Measurements from ENCODE around the gene F13B. TPM values are rescaled to one million over a fixed set of nuclear protein-coding genes. Genes with fewer than 3 reads are reported as not detected.

Gene F13B, protein sequence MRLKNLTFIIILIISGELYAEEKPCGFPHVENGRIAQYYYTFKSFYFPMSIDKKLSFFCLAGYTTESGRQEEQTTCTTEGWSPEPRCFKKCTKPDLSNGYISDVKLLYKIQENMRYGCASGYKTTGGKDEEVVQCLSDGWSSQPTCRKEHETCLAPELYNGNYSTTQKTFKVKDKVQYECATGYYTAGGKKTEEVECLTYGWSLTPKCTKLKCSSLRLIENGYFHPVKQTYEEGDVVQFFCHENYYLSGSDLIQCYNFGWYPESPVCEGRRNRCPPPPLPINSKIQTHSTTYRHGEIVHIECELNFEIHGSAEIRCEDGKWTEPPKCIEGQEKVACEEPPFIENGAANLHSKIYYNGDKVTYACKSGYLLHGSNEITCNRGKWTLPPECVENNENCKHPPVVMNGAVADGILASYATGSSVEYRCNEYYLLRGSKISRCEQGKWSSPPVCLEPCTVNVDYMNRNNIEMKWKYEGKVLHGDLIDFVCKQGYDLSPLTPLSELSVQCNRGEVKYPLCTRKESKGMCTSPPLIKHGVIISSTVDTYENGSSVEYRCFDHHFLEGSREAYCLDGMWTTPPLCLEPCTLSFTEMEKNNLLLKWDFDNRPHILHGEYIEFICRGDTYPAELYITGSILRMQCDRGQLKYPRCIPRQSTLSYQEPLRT
- total RNA-seq: not detected

DNA sequence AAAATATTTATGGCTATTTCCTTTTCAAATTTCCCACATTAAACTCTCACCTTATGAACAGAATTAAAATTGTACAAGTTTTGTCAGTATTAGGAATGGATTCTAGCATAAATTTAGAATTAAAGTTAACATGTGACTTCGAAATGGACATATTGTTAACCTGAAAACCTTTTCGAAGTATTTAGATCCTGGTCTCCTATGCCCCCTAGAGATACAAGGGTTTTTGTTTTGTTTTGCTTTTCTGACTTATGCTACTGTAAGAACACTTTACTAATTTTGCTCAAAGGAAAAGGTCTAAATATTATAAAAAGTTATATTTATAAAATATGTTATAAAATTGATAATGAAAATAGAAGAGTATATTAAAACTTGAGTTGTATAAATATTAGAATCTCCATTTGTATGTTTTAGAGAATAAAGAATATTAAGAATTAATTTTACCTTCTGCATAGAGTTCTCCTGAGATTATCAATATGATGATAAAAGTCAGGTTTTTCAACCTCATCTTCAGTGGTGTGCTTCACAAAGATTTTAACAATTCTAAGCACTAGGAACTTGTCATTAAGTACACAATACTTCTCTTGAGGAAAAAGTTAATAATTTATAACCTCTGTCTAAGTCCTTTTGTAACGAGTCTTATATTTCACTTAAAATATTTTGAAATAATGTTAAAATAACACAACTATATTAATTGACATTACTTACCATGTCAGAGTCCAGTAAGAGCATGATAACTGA lies at the start of gene F13B:
F13B (minus strand) TSS at position 542 of the 738 bp plus-strand sequence; CDS start at position 505, 37 bp downstream.
- Histone ChIP-seq H3K27me3 (no peaks in the 10 kb centered on the region), H3K27ac (no peak within 1 kb of the TSS), H3K4me3 (no peak within 1 kb of the TSS), H3K9me3 (no peaks in the 10 kb centered on the region), H3K36me3 (no peaks in the 10 kb centered on the region), H3K4me1 (no peaks in the 10 kb centered on the region)
- in situ Hi-C loops (cut with MboI; ENCODE audit: low pct_ligation_motif_present in 1 of 4, low pct_unique_long_range_greater_than_20kb in 1 of 4, low sequenced_read_pairs in 3 of 4): no loop called here
- DNase-seq: no peak
- intact Hi-C loops (cut with DNase I; ENCODE audit: low total_unique reads): no loop called here
- 67 to 83% methylated on average over 3 of the region's 3 CpGs for WGBS, 2 donors (ENCODE audit: low coverage in 1 of 2)
- TF ChIP-seq POLR2AphosphoS5 (IDR thresholded peaks at IDR 0.05): no peak

DNA sequence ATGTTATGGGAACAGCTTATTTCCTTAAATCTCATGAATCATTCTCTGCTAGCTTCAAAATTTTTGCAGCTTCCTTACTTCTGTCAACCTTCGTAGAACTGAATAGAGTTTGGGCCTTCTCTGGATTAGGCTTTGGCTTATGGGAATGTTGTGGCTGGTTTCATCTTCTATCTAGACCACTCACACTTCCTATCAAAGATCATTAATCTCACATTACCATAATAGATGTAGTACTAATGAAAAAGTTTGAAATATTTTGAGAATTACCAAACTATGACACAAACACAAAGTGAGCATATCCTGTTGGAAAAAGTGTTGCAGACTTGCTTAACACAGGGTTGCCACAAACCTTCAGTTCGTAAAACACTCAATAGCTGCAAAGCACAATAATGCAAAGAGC lies 49.1 kb upstream of the F13B start:
- Histone ChIP-seq H3K36me3 (no peaks in the 10 kb centered on the region), H3K4me1 (no peaks in the 10 kb centered on the region), H3K4me3 (no peak overlapping the region), H3K9me3 (no peaks in the 10 kb centered on the region), H3K27ac (no peak overlapping the region), H3K27me3 (no peaks in the 10 kb centered on the region)
- DNase-seq: no peak
- TF ChIP-seq, protein P1, sequence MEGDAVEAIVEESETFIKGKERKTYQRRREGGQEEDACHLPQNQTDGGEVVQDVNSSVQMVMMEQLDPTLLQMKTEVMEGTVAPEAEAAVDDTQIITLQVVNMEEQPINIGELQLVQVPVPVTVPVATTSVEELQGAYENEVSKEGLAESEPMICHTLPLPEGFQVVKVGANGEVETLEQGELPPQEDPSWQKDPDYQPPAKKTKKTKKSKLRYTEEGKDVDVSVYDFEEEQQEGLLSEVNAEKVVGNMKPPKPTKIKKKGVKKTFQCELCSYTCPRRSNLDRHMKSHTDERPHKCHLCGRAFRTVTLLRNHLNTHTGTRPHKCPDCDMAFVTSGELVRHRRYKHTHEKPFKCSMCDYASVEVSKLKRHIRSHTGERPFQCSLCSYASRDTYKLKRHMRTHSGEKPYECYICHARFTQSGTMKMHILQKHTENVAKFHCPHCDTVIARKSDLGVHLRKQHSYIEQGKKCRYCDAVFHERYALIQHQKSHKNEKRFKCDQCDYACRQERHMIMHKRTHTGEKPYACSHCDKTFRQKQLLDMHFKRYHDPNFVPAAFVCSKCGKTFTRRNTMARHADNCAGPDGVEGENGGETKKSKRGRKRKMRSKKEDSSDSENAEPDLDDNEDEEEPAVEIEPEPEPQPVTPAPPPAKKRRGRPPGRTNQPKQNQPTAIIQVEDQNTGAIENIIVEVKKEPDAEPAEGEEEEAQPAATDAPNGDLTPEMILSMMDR (IDR thresholded peaks at IDR 0.05): no peak
- no peak for TF ChIP-seq POLR2AphosphoS5 (IDR thresholded peaks at IDR 0.05)
- TF ChIP-seq POLR2A (IDR thresholded peaks at IDR 0.05): no peak
- no peak for TF ChIP-seq EP300 (IDR thresholded peaks at IDR 0.05; ENCODE audit: low read depth)
- in situ Hi-C loops (cut with MboI; ENCODE audit: low pct_ligation_motif_present in 1 of 4, low pct_unique_long_range_greater_than_20kb in 1 of 4, low sequenced_read_pairs in 3 of 4) (no loop called here), intact Hi-C loops (cut with DNase I; ENCODE audit: low total_unique reads) (no loop called here)
- 78 to 88% methylated on average over 1 to 2 of the region's 2 CpGs for WGBS, 2 donors (ENCODE audit: low coverage in 1 of 2)

DNA sequence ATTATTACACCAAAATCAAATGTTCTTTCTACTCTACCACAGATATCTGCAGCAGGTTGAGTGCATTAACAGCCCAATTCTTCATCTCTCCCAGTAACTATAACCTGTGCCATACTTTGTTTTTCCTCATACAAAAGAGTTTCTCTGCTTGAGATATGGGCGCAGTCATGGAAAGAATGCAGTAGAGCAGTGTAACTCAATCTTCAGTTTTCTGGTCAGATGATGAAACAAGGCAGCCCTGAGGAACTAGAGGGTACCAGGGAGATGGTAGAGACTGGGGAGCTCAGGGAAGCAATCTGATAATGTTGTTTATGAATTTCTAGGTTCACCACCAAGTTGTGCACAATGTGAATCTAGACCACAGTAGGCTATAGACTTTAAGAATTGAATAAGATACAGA lies 39.8 kb upstream of the F13B start:
- in situ Hi-C loops (cut with MboI; ENCODE audit: low pct_ligation_motif_present in 1 of 4, low pct_unique_long_range_greater_than_20kb in 1 of 4, low sequenced_read_pairs in 3 of 4): no loop called here
- no peaks in the 10 kb centered on the region for H3K9me3 ChIP-seq
- H3K4me3 ChIP-seq: no peak overlapping the region
- no peaks in the 10 kb centered on the region for H3K36me3 ChIP-seq
- no peak overlapping the region for H3K27ac ChIP-seq
- TF ChIP-seq EP300 (IDR thresholded peaks at IDR 0.05; ENCODE audit: low read depth): no peak
- TF ChIP-seq POLR2A (IDR thresholded peaks at IDR 0.05): no peak
- TF ChIP-seq, protein P1 (IDR thresholded peaks at IDR 0.05): no peak
- TF ChIP-seq POLR2AphosphoS5 (IDR thresholded peaks at IDR 0.05): no peak
- no peaks in the 10 kb centered on the region for H3K27me3 ChIP-seq
- no peak for DNase-seq
- 90 to 100% methylated on average over 1 of the region's 1 CpG for WGBS, 2 donors (ENCODE audit: low coverage in 1 of 2)
- no peaks in the 10 kb centered on the region for H3K4me1 ChIP-seq
- intact Hi-C loops (cut with DNase I; ENCODE audit: low total_unique reads): no loop called here

DNA sequence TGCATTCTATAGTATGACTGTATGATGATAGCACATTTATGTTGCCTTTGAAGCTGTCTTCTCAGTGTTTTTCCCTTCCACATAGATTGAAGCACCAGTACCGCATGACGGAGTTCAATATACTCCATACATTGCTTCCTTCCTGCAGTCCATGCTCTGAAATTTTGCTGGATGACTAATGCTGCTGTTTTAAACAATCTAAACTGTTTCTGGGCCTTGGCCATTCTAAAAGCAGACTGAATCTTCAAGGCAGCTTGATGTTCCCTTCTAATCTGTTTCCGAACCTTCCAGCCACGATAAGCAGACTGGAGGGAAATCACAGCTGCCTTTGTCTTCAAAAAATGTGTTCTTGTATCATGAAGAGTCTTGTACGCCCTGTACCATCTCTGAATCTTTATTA lies 36.2 kb upstream of the F13B start:
- Histone ChIP-seq H3K4me3 (no peak overlapping the region), H3K27me3 (no peaks in the 10 kb centered on the region), H3K9me3 (no peaks in the 10 kb centered on the region), H3K27ac (no peak overlapping the region), H3K36me3 (no peaks in the 10 kb centered on the region), H3K4me1 (no peaks in the 10 kb centered on the region)
- intact Hi-C loops (cut with DNase I; ENCODE audit: low total_unique reads): no loop called here
- DNase-seq: no peak
- in situ Hi-C loops (cut with MboI; ENCODE audit: low pct_ligation_motif_present in 1 of 4, low pct_unique_long_range_greater_than_20kb in 1 of 4, low sequenced_read_pairs in 3 of 4): no loop called here
- TF ChIP-seq POLR2A (IDR thresholded peaks at IDR 0.05) (no peak), POLR2AphosphoS5 (IDR thresholded peaks at IDR 0.05) (no peak), EP300 (IDR thresholded peaks at IDR 0.05; ENCODE audit: low read depth) (no peak)
- 83% methylated on average over 5 of the region's 5 CpGs; no CpG with 5 or more reads in 1 of the 2 donors for WGBS, 2 donors (ENCODE audit: low coverage in 1 of 2)

DNA sequence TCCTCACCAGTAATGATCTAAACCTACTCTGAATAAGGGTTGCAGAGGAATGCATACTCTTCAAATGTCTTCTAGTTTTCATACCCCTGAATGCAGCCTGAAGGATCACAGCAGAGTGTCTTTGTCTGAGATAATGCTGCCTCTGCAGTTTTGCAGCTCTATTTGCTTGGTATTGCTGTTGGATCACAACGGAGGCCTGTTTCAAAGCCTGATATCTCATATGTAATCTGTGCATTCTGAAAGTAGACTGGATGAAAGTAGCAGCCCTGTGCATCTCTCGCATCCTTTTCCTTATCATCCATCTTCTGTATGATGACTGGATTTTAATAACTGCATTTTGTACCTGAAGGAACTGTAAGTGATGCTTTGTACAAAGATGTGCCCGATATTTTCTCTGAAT lies 34.9 kb upstream of the F13B start:
- Histone ChIP-seq H3K4me1 (no peaks in the 10 kb centered on the region), H3K4me3 (no peak overlapping the region), H3K27ac (no peak overlapping the region), H3K9me3 (no peaks in the 10 kb centered on the region), H3K27me3 (no peaks in the 10 kb centered on the region), H3K36me3 (no peaks in the 10 kb centered on the region)
- DNase-seq: no peak
- WGBS, 2 donors (ENCODE audit: low coverage in 1 of 2): 91 to 100% methylated on average over 2 to 3 of the region's 3 CpGs
- in situ Hi-C loops (cut with MboI; ENCODE audit: low pct_ligation_motif_present in 1 of 4, low pct_unique_long_range_greater_than_20kb in 1 of 4, low sequenced_read_pairs in 3 of 4) (no loop called here), intact Hi-C loops (cut with DNase I; ENCODE audit: low total_unique reads) (no loop called here)
- TF ChIP-seq, protein P1 (IDR thresholded peaks at IDR 0.05): no peak
- TF ChIP-seq EP300 (IDR thresholded peaks at IDR 0.05; ENCODE audit: low read depth) (no peak), POLR2A (IDR thresholded peaks at IDR 0.05) (no peak), POLR2AphosphoS5 (IDR thresholded peaks at IDR 0.05) (no peak)
